Measurements from ENCODE around the gene IFT122.
A peak's percentile ranks its signal among the peaks of the same experiment; 100 is the strongest.
"Not testable (repeated sequence)": the region's sequence is repeated elsewhere in the genome, so short reads cannot be mapped to it uniquely, and the experiment has no call there.

IFT122 gene

GRCh38 chr3:129474984-129475804 is 35.2 kb downstream of the IFT122 start:
- DNase-seq (ENCODE audit: low read depth): no peak

GRCh38 chr3:129475863-129476262 is 35.8 kb downstream of the IFT122 start:
- no peak for DNase-seq (ENCODE audit: low read depth)

GRCh38 chr3:129476586-129476985 is 36.6 kb downstream of the IFT122 start:
- no peak for DNase-seq (ENCODE audit: low read depth)

- not testable (repeated sequence) for DNase-seq (ENCODE audit: low read depth)
Measured at GRCh38 chr3:129481225-129481765, 41.3 kb downstream of the IFT122 start.

GRCh38 chr3:129481766-129482332 is 41.8 kb downstream of the IFT122 start:
- no peak for DNase-seq (ENCODE audit: low read depth)

GRCh38 chr3:129482721-129483120 is 42.7 kb downstream of the IFT122 start:
- DNase-seq (ENCODE audit: low read depth): no peak

GRCh38 chr3:129483870-129484269 is 43.8 kb downstream of the IFT122 start:
- DNase-seq (ENCODE audit: low read depth): no peak

GRCh38 chr3:129485146-129485545 is 45.1 kb downstream of the IFT122 start:
- DNase-seq (ENCODE audit: low read depth): not testable (repeated sequence)

GRCh38 chr3:129485721-129486663 is 46.0 kb downstream of the IFT122 start:
- DNase-seq (ENCODE audit: low read depth): no peak

- DNase-seq (ENCODE audit: low read depth): no peak
Measured at GRCh38 chr3:129486664-129487035, 46.6 kb downstream of the IFT122 start.

GRCh38 chr3:129487183-129487867 is 47.3 kb downstream of the IFT122 start:
- DNase-seq (ENCODE audit: low read depth): no peak

- not testable (repeated sequence) for DNase-seq (ENCODE audit: low read depth)
Measured at GRCh38 chr3:129487868-129488335, 47.9 kb downstream of the IFT122 start.

GRCh38 chr3:129489258-129489657 is 49.2 kb downstream of the IFT122 start:
- not testable (repeated sequence) for DNase-seq (ENCODE audit: low read depth)

GRCh38 chr3:129490273-129490675 is 50.2 kb downstream of the IFT122 start:
- DNase-seq (ENCODE audit: low read depth): peak; percentile 19

GRCh38 chr3:129491077-129491476 is 51.1 kb downstream of the IFT122 start:
- not testable (repeated sequence) for DNase-seq (ENCODE audit: low read depth)

GRCh38 chr3:129491794-129492193 is 51.8 kb downstream of the IFT122 start:
- no peak for DNase-seq (ENCODE audit: low read depth)

- no peak for DNase-seq (ENCODE audit: low read depth)
Measured at GRCh38 chr3:129492691-129493090, 52.7 kb downstream of the IFT122 start.

- DNase-seq (ENCODE audit: low read depth): no peak
Measured at GRCh38 chr3:129493206-129493605, 53.2 kb downstream of the IFT122 start.

GRCh38 chr3:129494499-129494898 is 54.5 kb downstream of the IFT122 start:
- DNase-seq (ENCODE audit: low read depth): not testable (repeated sequence)

- DNase-seq (ENCODE audit: low read depth): not testable (repeated sequence)
Measured at GRCh38 chr3:129495006-129495639, 55.1 kb downstream of the IFT122 start.

- not testable (repeated sequence) for DNase-seq (ENCODE audit: low read depth)
Measured at GRCh38 chr3:129497876-129498275, 57.9 kb downstream of the IFT122 start.

All from stimulated activated CD8-positive, alpha-beta memory T cell treated with anti-CD3 and anti-CD28 coated beads, Interleukin-4, amount 100 ng/mL, for 24 hours (primary cell).